ENCODE data around the gene SFXN1.

Gene SFXN1

GRCh38 chr5:175548626-175549311 lies 70.4 kb downstream of the SFXN1 start:
- H3K9me3 ChIP-seq (ENCODE audit: control insufficient read depth, insufficient read depth, low read length) = no peaks in the 10 kb centered on the region
- peaks cover 26% of the 10 kb centered on the region for H3K4me1 ChIP-seq (ENCODE audit: control insufficient read depth, insufficient read depth, low read length)
- no peaks in the 10 kb centered on the region for H3K27me3 ChIP-seq (ENCODE audit: control insufficient read depth, insufficient read depth, low read length)
- no peaks in the 10 kb centered on the region for H3K36me3 ChIP-seq (ENCODE audit: control insufficient read depth, insufficient read depth, low read length)
- no peak overlapping the region for H3K9ac ChIP-seq (ENCODE audit: low read depth, low read length)
- H3K4me3 ChIP-seq (ENCODE audit: low read depth, low read length) = peak overlapping the region; percentile 6

GRCh38 chr5:175550055-175550805 lies 71.9 kb downstream of the SFXN1 start:
- Histone ChIP-seq H3K4me1 (ENCODE audit: control insufficient read depth, insufficient read depth, low read length) (peaks cover 26% of the 10 kb centered on the region), H3K9ac (ENCODE audit: low read depth, low read length) (no peak overlapping the region), H3K4me3 (ENCODE audit: low read depth, low read length) (no peak overlapping the region), H3K9me3 (ENCODE audit: control insufficient read depth, insufficient read depth, low read length) (no peaks in the 10 kb centered on the region), H3K27me3 (ENCODE audit: control insufficient read depth, insufficient read depth, low read length) (no peaks in the 10 kb centered on the region), H3K36me3 (ENCODE audit: control insufficient read depth, insufficient read depth, low read length) (no peaks in the 10 kb centered on the region)

DNA sequence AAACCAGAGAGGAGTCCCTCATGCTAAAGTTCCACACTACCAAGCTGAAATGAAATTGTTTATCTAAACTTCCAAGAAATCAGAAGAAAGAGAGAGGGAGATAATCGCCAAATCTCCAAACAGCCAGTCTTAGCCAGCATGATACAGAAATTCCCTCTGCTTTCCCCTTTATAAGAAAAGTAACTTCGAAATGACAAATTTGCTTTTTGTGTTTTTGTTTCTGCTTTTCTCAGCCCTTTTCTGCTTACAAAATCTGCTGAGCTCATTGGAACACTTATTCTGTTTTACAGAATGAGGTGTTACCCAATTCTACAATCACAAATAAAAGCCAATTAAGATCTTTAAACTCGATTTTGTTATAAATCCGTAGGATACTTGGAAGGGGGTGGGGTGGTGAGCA lies 72.9 kb downstream of the SFXN1 start:
- Histone ChIP-seq H3K4me1 (ENCODE audit: control insufficient read depth, insufficient read depth, low read length) (peaks cover 26% of the 10 kb centered on the region), H3K27me3 (ENCODE audit: control insufficient read depth, insufficient read depth, low read length) (no peaks in the 10 kb centered on the region), H3K9me3 (ENCODE audit: control insufficient read depth, insufficient read depth, low read length) (no peaks in the 10 kb centered on the region), H3K4me3 (ENCODE audit: low read depth, low read length) (no peak overlapping the region), H3K36me3 (ENCODE audit: control insufficient read depth, insufficient read depth, low read length) (no peaks in the 10 kb centered on the region), H3K9ac (ENCODE audit: low read depth, low read length) (no peak overlapping the region)

- no peaks in the 10 kb centered on the region for H3K36me3 ChIP-seq (ENCODE audit: control insufficient read depth, insufficient read depth, low read length)
- H3K27me3 ChIP-seq (ENCODE audit: control insufficient read depth, insufficient read depth, low read length) = no peaks in the 10 kb centered on the region
- no peaks in the 10 kb centered on the region for H3K9me3 ChIP-seq (ENCODE audit: control insufficient read depth, insufficient read depth, low read length)
- H3K4me3 ChIP-seq (ENCODE audit: low read depth, low read length) = no peak overlapping the region
- H3K9ac ChIP-seq (ENCODE audit: low read depth, low read length) = no peak overlapping the region
- no peaks in the 10 kb centered on the region for H3K4me1 ChIP-seq (ENCODE audit: control insufficient read depth, insufficient read depth, low read length)
Measured at GRCh38 chr5:175554296-175554695, 75.9 kb downstream of the SFXN1 start.

- no peaks in the 10 kb centered on the region for H3K27me3 ChIP-seq (ENCODE audit: control insufficient read depth, insufficient read depth, low read length)
- no peaks in the 10 kb centered on the region for H3K36me3 ChIP-seq (ENCODE audit: control insufficient read depth, insufficient read depth, low read length)
- no peak overlapping the region for H3K9ac ChIP-seq (ENCODE audit: low read depth, low read length)
- H3K9me3 ChIP-seq (ENCODE audit: control insufficient read depth, insufficient read depth, low read length) = no peaks in the 10 kb centered on the region
- no peak overlapping the region for H3K4me3 ChIP-seq (ENCODE audit: low read depth, low read length)
- H3K4me1 ChIP-seq (ENCODE audit: control insufficient read depth, insufficient read depth, low read length) = no peaks in the 10 kb centered on the region
Measured at GRCh38 chr5:175555168-175555785, 76.9 kb downstream of the SFXN1 start.

DNA sequence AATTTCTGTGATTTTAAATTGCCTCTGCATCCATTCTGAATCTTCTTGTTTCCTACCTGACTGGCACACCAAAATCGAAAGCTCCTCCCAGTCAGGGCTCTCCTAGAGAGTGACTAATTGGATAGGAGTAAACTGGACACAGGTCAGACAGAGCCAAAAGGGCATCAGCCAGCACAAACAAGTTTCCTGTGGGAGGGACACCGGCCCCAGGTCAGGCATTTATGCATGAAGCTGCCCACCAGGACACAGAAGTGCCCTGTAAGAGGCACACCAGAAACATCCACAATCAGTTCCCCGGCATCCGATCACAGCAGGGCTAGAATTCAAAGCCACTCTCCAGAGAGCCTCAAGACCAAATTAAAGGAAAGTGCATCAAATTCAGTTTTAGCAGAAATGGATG lies 78.4 kb downstream of the SFXN1 start:
- H3K4me1 ChIP-seq (ENCODE audit: control insufficient read depth, insufficient read depth, low read length) = peaks cover 4% of the 10 kb centered on the region

GRCh38 chr5:175557778-175558177 lies 79.4 kb downstream of the SFXN1 start:
- no peak overlapping the region for H3K9ac ChIP-seq (ENCODE audit: low read depth, low read length)
- no peaks in the 10 kb centered on the region for H3K9me3 ChIP-seq (ENCODE audit: control insufficient read depth, insufficient read depth, low read length)
- no peak overlapping the region for H3K4me3 ChIP-seq (ENCODE audit: low read depth, low read length)
- H3K27me3 ChIP-seq (ENCODE audit: control insufficient read depth, insufficient read depth, low read length) = no peaks in the 10 kb centered on the region
- H3K4me1 ChIP-seq (ENCODE audit: control insufficient read depth, insufficient read depth, low read length) = peaks cover 4% of the 10 kb centered on the region
- H3K36me3 ChIP-seq (ENCODE audit: control insufficient read depth, insufficient read depth, low read length) = no peaks in the 10 kb centered on the region

More for the DNA sequence above, 78.4 kb downstream of the SFXN1 start:
- Histone ChIP-seq H3K36me3 (ENCODE audit: control insufficient read depth, insufficient read depth, low read length) (no peaks in the 10 kb centered on the region), H3K9ac (ENCODE audit: low read depth, low read length) (no peak overlapping the region), H3K4me3 (ENCODE audit: low read depth, low read length) (no peak overlapping the region), H3K9me3 (ENCODE audit: control insufficient read depth, insufficient read depth, low read length) (no peaks in the 10 kb centered on the region), H3K27me3 (ENCODE audit: control insufficient read depth, insufficient read depth, low read length) (no peaks in the 10 kb centered on the region)

DNA sequence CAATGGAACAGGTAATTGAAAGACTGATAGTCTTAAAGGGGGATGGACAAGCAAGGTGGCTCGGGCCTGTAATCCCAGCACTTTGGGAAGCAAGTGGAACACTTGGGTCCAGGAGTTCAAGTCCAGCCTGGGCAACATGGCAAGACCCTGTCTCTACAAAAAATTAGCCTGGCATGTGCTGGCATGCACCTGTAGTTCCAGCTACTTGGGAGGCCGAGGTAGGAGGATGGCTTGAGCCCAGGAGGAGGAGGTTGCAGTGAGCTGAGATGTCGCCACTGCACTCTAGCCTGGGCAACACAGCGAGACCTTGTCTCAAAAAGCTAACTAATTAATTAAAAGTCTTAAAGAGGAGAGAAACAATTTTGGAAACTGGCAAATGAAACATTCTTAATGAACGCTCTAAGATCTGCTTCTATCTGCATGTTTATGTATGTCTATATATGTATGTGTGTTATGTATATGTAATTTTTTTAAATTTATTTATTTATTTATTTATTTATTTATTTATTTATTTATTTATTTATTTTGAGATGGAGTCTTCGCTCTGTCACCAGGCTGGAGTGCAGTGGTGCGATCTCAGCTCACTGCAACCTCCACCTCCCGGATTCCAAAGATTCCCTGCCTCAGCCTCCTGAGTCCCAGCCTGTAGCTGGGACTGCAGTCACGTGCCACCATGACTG lies 80.6 kb downstream of the SFXN1 start:
- Histone ChIP-seq H3K27me3 (ENCODE audit: control insufficient read depth, insufficient read depth, low read length) (no peaks in the 10 kb centered on the region), H3K9ac (ENCODE audit: low read depth, low read length) (no peak overlapping the region), H3K36me3 (ENCODE audit: control insufficient read depth, insufficient read depth, low read length) (no peaks in the 10 kb centered on the region), H3K4me3 (ENCODE audit: low read depth, low read length) (no peak overlapping the region), H3K4me1 (ENCODE audit: control insufficient read depth, insufficient read depth, low read length) (peaks cover 4% of the 10 kb centered on the region), H3K9me3 (ENCODE audit: control insufficient read depth, insufficient read depth, low read length) (no peaks in the 10 kb centered on the region)

GRCh38 chr5:175560011-175560410 lies 81.7 kb downstream of the SFXN1 start:
- H3K36me3 ChIP-seq (ENCODE audit: control insufficient read depth, insufficient read depth, low read length) = no peaks in the 10 kb centered on the region
- peaks cover 4% of the 10 kb centered on the region for H3K4me1 ChIP-seq (ENCODE audit: control insufficient read depth, insufficient read depth, low read length)
- no peaks in the 10 kb centered on the region for H3K9me3 ChIP-seq (ENCODE audit: control insufficient read depth, insufficient read depth, low read length)
- H3K4me3 ChIP-seq (ENCODE audit: low read depth, low read length) = no peak overlapping the region
- H3K27me3 ChIP-seq (ENCODE audit: control insufficient read depth, insufficient read depth, low read length) = no peaks in the 10 kb centered on the region
- no peak overlapping the region for H3K9ac ChIP-seq (ENCODE audit: low read depth, low read length)

- H3K27me3 ChIP-seq (ENCODE audit: control insufficient read depth, insufficient read depth, low read length) = no peaks in the 10 kb centered on the region
- peaks cover 4% of the 10 kb centered on the region for H3K4me1 ChIP-seq (ENCODE audit: control insufficient read depth, insufficient read depth, low read length)
- H3K4me3 ChIP-seq (ENCODE audit: low read depth, low read length) = peak overlapping the region; percentile 4
- H3K9me3 ChIP-seq (ENCODE audit: control insufficient read depth, insufficient read depth, low read length) = no peaks in the 10 kb centered on the region
- H3K9ac ChIP-seq (ENCODE audit: low read depth, low read length) = no peak overlapping the region
- H3K36me3 ChIP-seq (ENCODE audit: control insufficient read depth, insufficient read depth, low read length) = no peaks in the 10 kb centered on the region
Measured at GRCh38 chr5:175561085-175561484, 82.7 kb downstream of the SFXN1 start.

- H3K4me3 ChIP-seq (ENCODE audit: low read depth, low read length) = no peak overlapping the region
- no peaks in the 10 kb centered on the region for H3K36me3 ChIP-seq (ENCODE audit: control insufficient read depth, insufficient read depth, low read length)
- H3K9me3 ChIP-seq (ENCODE audit: control insufficient read depth, insufficient read depth, low read length) = no peaks in the 10 kb centered on the region
- H3K27me3 ChIP-seq (ENCODE audit: control insufficient read depth, insufficient read depth, low read length) = no peaks in the 10 kb centered on the region
- no peak overlapping the region for H3K9ac ChIP-seq (ENCODE audit: low read depth, low read length)
- peaks cover 4% of the 10 kb centered on the region for H3K4me1 ChIP-seq (ENCODE audit: control insufficient read depth, insufficient read depth, low read length)
Measured at GRCh38 chr5:175564716-175565115, 86.4 kb downstream of the SFXN1 start.

Measured in iPS-15b (cell line).